Measurements from ENCODE around the gene HES5.

Gene HES5

GRCh38 chr1:2530513-2531361, 674 bp upstream of the HES5 start:
- peak; percentile 41 for DNase-seq (ENCODE audit: low spot score)

- no peak for DNase-seq (ENCODE audit: low spot score)
These were observed 888 bp downstream of the HES5 start for GRCh38 chr1:2528966-2529783.

GRCh38 chr1:2528611-2528965, 1.5 kb downstream of the HES5 start:
- no peak for DNase-seq (ENCODE audit: low spot score)

- no peak for DNase-seq (ENCODE audit: low spot score)
These were observed 2.0 kb downstream of the HES5 start for GRCh38 chr1:2528016-2528415.

- DNase-seq (ENCODE audit: low spot score), result no peak
These were observed 2.6 kb downstream of the HES5 start for GRCh38 chr1:2527556-2527860.

- no peak for DNase-seq (ENCODE audit: low spot score)
These were observed 3.1 kb downstream of the HES5 start for GRCh38 chr1:2526824-2527555.

- DNase-seq (ENCODE audit: low spot score), result peak; percentile 87
These were observed 3.9 kb downstream of the HES5 start, which contains the start of gene PANK4 for GRCh38 chr1:2525920-2526823. Gene PANK4 (minus strand): TSS chr1:2526596. CDS start chr1:2526587, 9 bp downstream.

- peak; percentile 8 for DNase-seq (ENCODE audit: low spot score)
These were observed 4.5 kb downstream of the HES5 start for GRCh38 chr1:2525572-2525919.

GRCh38 chr1:2523891-2524609, 6.0 kb downstream of the HES5 start:
- DNase-seq (ENCODE audit: low spot score), result no peak

GRCh38 chr1:2523191-2523890, 6.7 kb downstream of the HES5 start:
- DNase-seq (ENCODE audit: low spot score), result no peak

- DNase-seq (ENCODE audit: low spot score), result no peak
These were observed 7.8 kb downstream of the HES5 start for GRCh38 chr1:2522230-2522629.

- DNase-seq (ENCODE audit: low spot score), result no peak
These were observed 9.3 kb downstream of the HES5 start for GRCh38 chr1:2520806-2521205.

- no peak for DNase-seq (ENCODE audit: low spot score)
These were observed 9.9 kb downstream of the HES5 start for GRCh38 chr1:2520206-2520605.

- DNase-seq (ENCODE audit: low spot score), result no peak
These were observed 10.3 kb downstream of the HES5 start for GRCh38 chr1:2519729-2520128.

- DNase-seq (ENCODE audit: low spot score), result no peak
These were observed 10.9 kb downstream of the HES5 start for GRCh38 chr1:2519029-2519685.

- no peak for DNase-seq (ENCODE audit: low spot score)
These were observed 11.5 kb downstream of the HES5 start for GRCh38 chr1:2518528-2518927.

GRCh38 chr1:2517966-2518365, 12.1 kb downstream of the HES5 start:
- DNase-seq (ENCODE audit: low spot score), result no peak

- DNase-seq (ENCODE audit: low spot score), result no peak
These were observed 13.1 kb downstream of the HES5 start for GRCh38 chr1:2516946-2517345.

GRCh38 chr1:2516124-2516523, 13.9 kb downstream of the HES5 start:
- no peak for DNase-seq (ENCODE audit: low spot score)

GRCh38 chr1:2515763-2516080, 14.3 kb downstream of the HES5 start:
- no peak for DNase-seq (ENCODE audit: low spot score)

Measured in hematopoietic multipotent progenitor cell treated with erythropoietin and hydrocortisone succinate and interleukin-3 and kit ligand, for 17 days (in vitro differentiated cells).